ENCODE data around the gene TMEM214. TPM values are rescaled to one million over a fixed set of nuclear protein-coding genes. Genes with fewer than 3 reads are reported as not detected.

TMEM214 gene
- total RNA-seq, 2 donors from 2014 or later: 68.2 to 84.4 TPM

GRCh38 chr2:27003007-27003406 is 29.8 kb upstream of the TMEM214 start:
- ATAC-seq (ENCODE audit: insufficient number of reproducible peaks, low FRiP score, low read depth) (no peak), DNase-seq (ENCODE audit: low spot score) (no peak)
- TF ChIP-seq CTCF (IDR thresholded peaks at IDR 0.05): no peak
- no peaks in the 10 kb centered on the region for H3K4me1 ChIP-seq (ENCODE audit: control insufficient read depth in 1 of 2, low read depth in 2 of 2)
- H3K9me3 ChIP-seq: no peaks in the 10 kb centered on the region
- H3K4me3 ChIP-seq: no peak overlapping the region
- no peaks in the 10 kb centered on the region for H3K27me3 ChIP-seq (replicated peaks; ENCODE audit: insufficient read depth)
- no peaks in the 10 kb centered on the region for H3K36me3 ChIP-seq
- H3K27ac ChIP-seq: no peak overlapping the region

GRCh38 chr2:27003857-27004256 is 28.9 kb upstream of the TMEM214 start:
- no peak overlapping the region for H3K4me3 ChIP-seq
- no peak overlapping the region for H3K27ac ChIP-seq
- no peak for TF ChIP-seq CTCF (IDR thresholded peaks at IDR 0.05)
- ATAC-seq (ENCODE audit: insufficient number of reproducible peaks, low FRiP score, low read depth) (no peak), DNase-seq (ENCODE audit: low spot score) (no peak)
- H3K9me3 ChIP-seq: no peaks in the 10 kb centered on the region
- H3K4me1 ChIP-seq (ENCODE audit: control insufficient read depth in 1 of 2, low read depth in 2 of 2): no peaks in the 10 kb centered on the region
- H3K27me3 ChIP-seq (replicated peaks; ENCODE audit: insufficient read depth): no peaks in the 10 kb centered on the region
- no peaks in the 10 kb centered on the region for H3K36me3 ChIP-seq

DNA sequence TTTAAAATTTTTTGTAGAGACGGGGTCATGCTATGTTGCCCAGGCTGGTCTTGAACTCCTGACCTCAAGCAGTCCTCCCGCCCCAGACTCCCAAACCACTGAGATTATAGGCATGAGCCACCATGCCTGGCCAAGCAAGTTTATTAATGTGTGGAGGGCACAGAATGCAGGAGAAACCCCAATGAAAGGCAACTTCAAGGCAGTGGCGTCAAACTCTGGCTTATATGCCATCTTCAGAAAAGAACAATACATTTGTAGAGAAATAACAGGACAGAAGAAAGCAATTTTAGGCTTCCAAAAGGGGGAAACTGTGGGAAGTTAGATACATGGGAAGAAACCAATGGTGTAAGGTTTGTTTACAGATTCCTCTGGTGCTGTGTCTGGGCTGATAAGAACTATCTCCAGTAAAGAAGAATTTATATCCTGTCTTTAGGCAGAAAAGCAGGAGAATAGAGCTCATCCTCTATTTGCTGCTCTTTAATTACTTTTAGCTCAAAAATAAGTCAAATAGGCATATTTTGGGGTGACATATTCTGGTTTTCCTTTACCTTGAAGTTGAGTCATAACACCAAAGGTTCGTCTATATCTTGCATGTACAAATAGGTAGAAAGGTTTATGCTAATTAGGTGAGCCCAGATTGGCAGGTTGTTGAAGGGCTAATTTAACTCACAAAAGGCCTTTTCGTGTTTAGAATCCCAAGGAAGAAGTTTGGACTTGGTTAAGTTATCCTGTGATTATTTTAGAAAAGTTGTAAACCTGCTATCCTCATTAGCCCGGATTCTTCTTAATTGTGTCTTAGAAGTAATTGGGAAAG is 26.0 kb upstream of the TMEM214 start:
- no peaks in the 10 kb centered on the region for H3K9me3 ChIP-seq
- H3K36me3 ChIP-seq: no peaks in the 10 kb centered on the region
- H3K27me3 ChIP-seq (replicated peaks; ENCODE audit: insufficient read depth): no peaks in the 10 kb centered on the region
- H3K4me3 ChIP-seq: no peak overlapping the region
- DNase-seq (ENCODE audit: low spot score) (no peak), ATAC-seq (ENCODE audit: insufficient number of reproducible peaks, low FRiP score, low read depth) (no peak)
- H3K4me1 ChIP-seq (ENCODE audit: control insufficient read depth in 1 of 2, low read depth in 2 of 2): no peaks in the 10 kb centered on the region
- no peak for TF ChIP-seq CTCF (IDR thresholded peaks at IDR 0.05)
- H3K27ac ChIP-seq: no peak overlapping the region

- DNase-seq (ENCODE audit: low spot score) (no peak), ATAC-seq (ENCODE audit: insufficient number of reproducible peaks, low FRiP score, low read depth) (no peak)
- Histone ChIP-seq H3K4me1 (ENCODE audit: control insufficient read depth in 1 of 2, low read depth in 2 of 2) (no peaks in the 10 kb centered on the region), H3K27me3 (replicated peaks; ENCODE audit: insufficient read depth) (no peaks in the 10 kb centered on the region), H3K9me3 (no peaks in the 10 kb centered on the region), H3K4me3 (no peak overlapping the region), H3K36me3 (no peaks in the 10 kb centered on the region), H3K27ac (no peak overlapping the region)
- no peak for TF ChIP-seq CTCF (IDR thresholded peaks at IDR 0.05)
Measured at GRCh38 chr2:27007416-27008374, 25.1 kb upstream of the TMEM214 start.

DNA sequence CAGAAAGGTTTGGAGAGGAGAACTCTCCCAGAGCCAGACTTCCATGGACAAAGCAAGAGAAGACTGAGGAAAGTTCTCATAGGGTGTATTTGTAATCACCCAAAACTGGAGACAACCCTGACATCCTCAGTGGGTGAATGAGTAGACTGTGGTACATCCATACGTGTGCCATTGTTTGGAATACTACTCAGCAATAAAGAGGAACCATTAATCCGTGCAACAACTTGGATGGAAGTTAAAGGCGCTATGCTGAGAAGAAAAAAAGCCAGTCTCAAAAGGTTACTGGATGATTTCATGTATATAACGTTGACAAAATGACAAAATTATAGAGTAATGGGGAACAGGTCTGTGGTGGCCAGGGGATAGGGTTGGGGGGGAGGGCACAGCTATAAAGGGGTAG is 24.1 kb upstream of the TMEM214 start:
- TF ChIP-seq CTCF (IDR thresholded peaks at IDR 0.05): no peak
- Histone ChIP-seq H3K9me3 (no peaks in the 10 kb centered on the region), H3K36me3 (no peaks in the 10 kb centered on the region), H3K4me3 (no peak overlapping the region), H3K27ac (no peak overlapping the region), H3K4me1 (ENCODE audit: control insufficient read depth in 1 of 2, low read depth in 2 of 2) (no peaks in the 10 kb centered on the region), H3K27me3 (replicated peaks; ENCODE audit: insufficient read depth) (no peaks in the 10 kb centered on the region)
- no peak for ATAC-seq (ENCODE audit: insufficient number of reproducible peaks, low FRiP score, low read depth)
- no peak for DNase-seq (ENCODE audit: low spot score)

Measured in thoracic aorta (tissue), 2 donors.